ENCODE data around the gene EARS2. TPM values are rescaled to one million over a fixed set of nuclear protein-coding genes. Genes with fewer than 3 reads are reported as not detected.

The EARS2 gene
- total and polyA plus RNA-seq, 9 of the 15 experiments (the other 6 are each of a cell fraction or from before 2014, with no cell fraction given): 17.6 to 58.6 (median 36.3) TPM

DNA sequence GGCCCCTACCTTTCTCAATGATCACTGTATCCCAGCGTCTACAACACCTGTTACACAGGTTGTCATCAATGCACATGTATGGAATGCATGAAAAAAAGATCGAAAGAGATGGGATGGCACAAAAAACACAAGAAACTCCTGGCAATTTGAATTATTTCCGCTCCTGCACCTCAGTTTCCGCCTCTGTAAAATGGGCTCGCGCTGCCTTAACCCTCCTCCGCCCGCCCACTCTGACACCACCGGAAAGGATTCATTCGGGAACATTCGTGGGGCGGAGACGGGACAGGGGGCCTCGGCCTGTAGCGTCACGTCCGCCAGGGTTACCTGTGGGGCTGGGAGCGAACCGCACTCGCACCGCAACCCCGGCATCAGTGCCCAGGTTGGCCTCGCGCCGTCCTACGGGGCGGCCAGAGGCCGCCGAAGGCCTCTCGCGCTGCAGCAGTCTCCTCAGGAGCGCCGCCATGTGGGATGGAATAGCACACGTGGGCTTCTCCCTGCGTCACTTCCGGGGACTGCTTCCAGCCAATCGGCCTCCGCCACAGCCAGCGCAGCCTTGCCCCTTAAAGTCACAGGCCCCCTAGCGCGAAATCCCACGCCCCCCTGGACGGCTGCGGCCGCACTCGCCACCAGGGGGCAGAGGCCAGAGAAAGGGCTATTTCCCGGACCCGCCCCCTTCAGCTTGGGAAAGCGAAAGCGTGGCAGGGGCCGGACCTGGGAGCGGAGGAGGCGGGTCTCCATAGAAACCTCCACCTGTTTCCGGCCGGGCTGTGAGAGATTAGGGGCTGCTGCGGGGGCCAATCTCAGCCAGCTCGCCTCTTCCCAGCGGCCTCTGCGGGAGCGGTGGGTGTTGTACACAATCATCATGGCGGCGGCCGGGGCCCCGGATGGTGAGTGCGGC lies at the start of gene EARS2, which contains the start of gene UBFD1 (continued):
- TF ChIP-seq, protein P1, sequence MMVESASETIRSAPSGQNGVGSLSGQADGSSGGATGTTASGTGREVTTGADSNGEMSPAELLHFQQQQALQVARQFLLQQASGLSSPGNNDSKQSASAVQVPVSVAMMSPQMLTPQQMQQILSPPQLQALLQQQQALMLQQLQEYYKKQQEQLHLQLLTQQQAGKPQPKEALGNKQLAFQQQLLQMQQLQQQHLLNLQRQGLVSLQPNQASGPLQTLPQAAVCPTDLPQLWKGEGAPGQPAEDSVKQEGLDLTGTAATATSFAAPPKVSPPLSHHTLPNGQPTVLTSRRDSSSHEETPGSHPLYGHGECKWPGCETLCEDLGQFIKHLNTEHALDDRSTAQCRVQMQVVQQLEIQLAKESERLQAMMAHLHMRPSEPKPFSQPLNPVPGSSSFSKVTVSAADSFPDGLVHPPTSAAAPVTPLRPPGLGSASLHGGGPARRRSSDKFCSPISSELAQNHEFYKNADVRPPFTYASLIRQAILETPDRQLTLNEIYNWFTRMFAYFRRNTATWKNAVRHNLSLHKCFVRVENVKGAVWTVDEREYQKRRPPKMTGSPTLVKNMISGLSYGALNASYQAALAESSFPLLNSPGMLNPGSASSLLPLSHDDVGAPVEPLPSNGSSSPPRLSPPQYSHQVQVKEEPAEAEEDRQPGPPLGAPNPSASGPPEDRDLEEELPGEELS (CRISPR knock-in tag; IDR thresholded peaks at IDR 0.05; ENCODE audit: borderline replicate concordance): no peak
- no peak for TF ChIP-seq ZFP1 (CRISPR knock-in tag; IDR thresholded peaks at IDR 0.05)
- TF ChIP-seq HIVEP1 (CRISPR knock-in tag; IDR thresholded peaks at IDR 0.05): no peak
- TF ChIP-seq FOXK2 (conservative IDR thresholded peaks at IDR 0.05 in 1 of 2, IDR thresholded peaks at IDR 0.05 in 1 of 2; ENCODE audit: low read depth in 2 of 2): peak; percentile 79 to 87; a peak in 3 of 4 replicates
- TF ChIP-seq SRF (CRISPR knock-in tag; IDR thresholded peaks at IDR 0.05): peak in 1 of 2 experiments; percentile 98; a peak in 2 of 4 replicates
- TF ChIP-seq TARDBP (IDR thresholded peaks at IDR 0.05): peak; percentile 73; the same call in 1 of the 2 replicates
- no peak for TF ChIP-seq BACH1 (tag; IDR thresholded peaks at IDR 0.05)
- TF ChIP-seq NEUROD1 (IDR thresholded peaks at IDR 0.05; ENCODE audit: borderline replicate concordance, low read depth, low read length, partially characterized antibody): peak; percentile 92
- no peak for TF ChIP-seq SRSF7 (optimal IDR thresholded peaks at IDR 0.05; ENCODE audit: low read depth, low read length)
- TF ChIP-seq ZBTB5 (IDR thresholded peaks at IDR 0.05): no peak
- peak; percentile 53 for TF ChIP-seq TRIM28 (IDR thresholded peaks at IDR 0.05)
- peak in 1 of 2 experiments; percentile 72; a peak in 2 of 4 replicates for TF ChIP-seq ZMIZ1 (IDR thresholded peaks at IDR 0.05; ENCODE audit: low read depth in 2 of 2, low read length in 2 of 2)
- no peak for TF ChIP-seq HNRNPUL1 (IDR thresholded peaks at IDR 0.05; ENCODE audit: low read length)
- peak; percentile 82 for TF ChIP-seq RAD51 (IDR thresholded peaks at IDR 0.05; ENCODE audit: borderline replicate concordance, low read depth)
- peak; percentile 84 for TF ChIP-seq CCNT2 (IDR thresholded peaks at IDR 0.05; ENCODE audit: borderline replicate concordance, extremely low read depth, insufficient read length, low read depth, low read length)
- peak; percentile 97 for TF ChIP-seq GABPA (tag; conservative IDR thresholded peaks at IDR 0.05; ENCODE audit: low read depth)
- peak; percentile 23; the same call in 1 of the 2 replicates for TF ChIP-seq ZNF24 (IDR thresholded peaks at IDR 0.05)
- TF ChIP-seq ZNF707 (CRISPR knock-in tag; conservative IDR thresholded peaks at IDR 0.05): no peak
- TF ChIP-seq NR4A1 (CRISPR knock-in tag; IDR thresholded peaks at IDR 0.05): peak; percentile 72; the same call in 1 of the 2 replicates
- no peak for TF ChIP-seq NR4A1 (tag; IDR thresholded peaks at IDR 0.05)
